CD4-positive, alpha-beta T cell (primary cell): ENCODE data around the gene IGF2R. TPM values are rescaled to one million over a fixed set of nuclear protein-coding genes. Genes with fewer than 3 reads are reported as not detected.

Experiments used
- ATAC-seq: fragments of 200-7000 bp; cut with Tn5 transposase; one replicate; pipeline ENCODE4 v1.10.0; 2022; ENCODE audit warnings: mild to moderate bottlenecking; ENCODE audit not compliant: poor library complexity
- CTCF ChIA-PET: fragments of 350-600 bp; sonication (Branson Sonifier 250); formaldehyde crosslinking; loops from one replicate; lab custom pipeline; 2021; ENCODE audit warnings: antibody characterized with exemption, inconsistent platforms; lab: Charles Lee
- POLR2A ChIA-PET: fragments of 350-600 bp; sonication (Branson Sonifier 250); formaldehyde crosslinking; loops from one replicate; lab custom pipeline; 2021; ENCODE audit warnings: antibody characterized with exemption, inconsistent platforms; lab: Charles Lee
- DNase-seq, 14 experiments: peaks; one replicate each; pipeline ENCODE4 v3.0.0-alpha.2; 2013 to 2020; ENCODE audit warnings: mixed read lengths in 2 of 14
- H3K27ac ChIP-seq, 2 donors: one replicate each; pipeline versions ENCODE4 v1.5.1 to v1.7.0; 2013; ENCODE audit warnings: low read length in 2 of 2, low read depth in 1 of 2, mild to moderate bottlenecking in 1 of 2
- H3K27me3 ChIP-seq, 2 experiments: 1 replicate in 1 of 2; 2 replicates in 1 of 2; pipeline versions ENCODE4 v1.6.1 to v1.7.0; 2013; ENCODE audit warnings: low read length in 2 of 2, control low read depth in 1 of 2, mild to moderate bottlenecking in 1 of 2, moderate library complexity in 1 of 2; ENCODE audit not compliant: insufficient read depth in 2 of 2, control insufficient read depth in 1 of 2
- H3K36me3 ChIP-seq: one replicate; pipeline ENCODE4 v1.6.1; 2013; ENCODE audit warnings: low read length, control low read depth; ENCODE audit not compliant: insufficient read depth
- H3K4me1 ChIP-seq: one replicate; pipeline ENCODE4 v1.6.1; 2013; ENCODE audit warnings: low read length, control low read depth; ENCODE audit not compliant: insufficient read depth
- H3K4me3 ChIP-seq: one replicate; pipeline ENCODE4 v1.5.1; 2013; ENCODE audit warnings: mild to moderate bottlenecking, low read length, moderate library complexity
- H3K9me3 ChIP-seq, 2 experiments: 1 replicate in 1 of 2; 2 replicates in 1 of 2; pipeline versions ENCODE4 v1.6.1 to v1.7.0; 2013; ENCODE audit warnings: low read length in 2 of 2, mild to moderate bottlenecking in 2 of 2, control low read depth in 1 of 2, moderate library complexity in 1 of 2; ENCODE audit not compliant: control insufficient read depth in 1 of 2, insufficient read depth in 1 of 2
- H3K27ac Mint-ChIP-seq: one replicate; pipeline ENCODE4 v1.8.0; 2020; ENCODE audit warnings: mixed read lengths
- H3K27me3 Mint-ChIP-seq: one replicate; pipeline ENCODE4 v1.8.0; 2021; ENCODE audit warnings: mixed read lengths
- H3K36me3 Mint-ChIP-seq: one replicate; pipeline ENCODE4 v1.8.0; 2021; ENCODE audit warnings: low read depth, mixed read lengths
- H3K4me1 Mint-ChIP-seq: one replicate; pipeline ENCODE4 v1.8.0; 2021; ENCODE audit warnings: low read depth, mixed read lengths
- H3K4me3 Mint-ChIP-seq: one replicate; pipeline ENCODE4 v1.8.0; 2020; ENCODE audit warnings: mild to moderate bottlenecking, mixed read lengths
- H3K9me3 Mint-ChIP-seq: one replicate; pipeline ENCODE4 v1.8.0; 2020; ENCODE audit warnings: mixed read lengths
- CTCF ChIP-seq: fragments of 200-600 bp; IDR thresholded peaks from one replicate; pipeline ENCODE4 v1.8.0; 2022; ENCODE audit warnings: antibody characterized with exemption, mild to moderate bottlenecking
- intact Hi-C, 2 experiments: fragments of 100-400 bp; cut with DNase I in 1 of 2; cut with micrococcal nuclease in 1 of 2; formaldehyde crosslinking; loops; one replicate each; pipeline versions ENCODE4 v1.15.1 to v1.9.0; 2023 to 2025; cut with DNase I, micrococcal nuclease
- total RNA-seq, 174 experiments: library from RNA in 2 of 174; stranded (reverse) in 2 of 174; gene quantifications; one replicate each; pipeline ENCODE4 v1.2.3 and lab custom pipeline; 2021 to 2026

Gene IGF2R
- total RNA-seq, 2 experiments from 2014 or later: 43.8 to 46.7 TPM

- H3K9me3 Mint-ChIP-seq: no peaks in the 10 kb centered on the region
- no peak for ATAC-seq
- peaks cover 9% of the 10 kb centered on the region for H3K36me3 ChIP-seq
- peaks cover 0 to 24% of the 10 kb centered on the region in 2 experiments for H3K9me3 ChIP-seq
- intact Hi-C loops: no loop called here
- peaks cover 17% of the 10 kb centered on the region for H3K36me3 Mint-ChIP-seq
- no peak overlapping the region for H3K27ac Mint-ChIP-seq
- no peak overlapping the region for H3K4me3 Mint-ChIP-seq
- DNase-seq: no peak
- CTCF ChIA-PET: interaction anchor here (1.0 kb wide), 1 partner anchor 21 kb away, joined by 3 read pairs; no protein-coding TSS in a partner anchor
- TF ChIP-seq CTCF: no peak
- H3K27ac ChIP-seq: no peak overlapping the region
- H3K4me1 Mint-ChIP-seq: peaks cover 54% of the 10 kb centered on the region
- POLR2A ChIA-PET: no interaction called here
- H3K27me3 Mint-ChIP-seq: no peaks in the 10 kb centered on the region
- H3K27me3 ChIP-seq: no peaks in the 10 kb centered on the region
- no peak overlapping the region for H3K4me3 ChIP-seq
- H3K4me1 ChIP-seq: peaks cover 18% of the 10 kb centered on the region
These were observed 36.3 kb downstream of the IGF2R start for GRCh38 chr6:160005211-160005610.

GRCh38 chr6:160005861-160006540, 37.1 kb downstream of the IGF2R start:
- Histone ChIP-seq H3K27me3 (no peaks in the 10 kb centered on the region), H3K9me3 (peaks cover 0 to 24% of the 10 kb centered on the region in 2 experiments), H3K4me1 (peaks cover 16% of the 10 kb centered on the region), H3K36me3 (peaks cover 17% of the 10 kb centered on the region), H3K27ac (no peak overlapping the region), H3K4me3 (no peak overlapping the region)
- POLR2A ChIA-PET: no interaction called here
- DNase-seq: no peak
- no peak overlapping the region for H3K4me3 Mint-ChIP-seq
- ATAC-seq: peak; percentile 51
- CTCF ChIA-PET: no interaction called here
- no peak for TF ChIP-seq CTCF
- no peak overlapping the region for H3K27ac Mint-ChIP-seq
- peaks cover 25% of the 10 kb centered on the region for H3K36me3 Mint-ChIP-seq
- no peaks in the 10 kb centered on the region for H3K9me3 Mint-ChIP-seq
- H3K27me3 Mint-ChIP-seq: no peaks in the 10 kb centered on the region
- H3K4me1 Mint-ChIP-seq: peaks cover 49% of the 10 kb centered on the region
- intact Hi-C loops: no loop called here

- H3K4me3 Mint-ChIP-seq: no peak overlapping the region
- DNase-seq: no peak
- H3K27me3 ChIP-seq: no peaks in the 10 kb centered on the region
- no peaks in the 10 kb centered on the region for H3K27me3 Mint-ChIP-seq
- ChIA-PET CTCF (no interaction called here), POLR2A (no interaction called here)
- no peak for TF ChIP-seq CTCF
- H3K27ac ChIP-seq: no peak overlapping the region
- H3K4me3 ChIP-seq: no peak overlapping the region
- no peak for ATAC-seq
- no peaks in the 10 kb centered on the region for H3K9me3 Mint-ChIP-seq
- peaks cover 13% of the 10 kb centered on the region for H3K4me1 ChIP-seq
- no peak overlapping the region for H3K27ac Mint-ChIP-seq
- peaks cover 0 to 24% of the 10 kb centered on the region in 2 experiments for H3K9me3 ChIP-seq
- intact Hi-C loops: no loop called here
- H3K36me3 Mint-ChIP-seq: peaks cover 37% of the 10 kb centered on the region
- peaks cover 55% of the 10 kb centered on the region for H3K4me1 Mint-ChIP-seq
- H3K36me3 ChIP-seq: peaks cover 28% of the 10 kb centered on the region
These were observed 38.3 kb downstream of the IGF2R start for GRCh38 chr6:160007145-160007544.
